SK-N-SH treated with all-trans-retinoic acid at 6 μM for 48 hours (cell line): ENCODE results near the gene PPP2R3C.

Experiments used
- ARNTL ChIP-seq: fragments of 450-650 bp; formaldehyde crosslinking; IDR thresholded peaks from 2 replicates; pipeline ENCODE4 v1.5.0; 2020; ENCODE audit warnings: low read depth, mild to moderate bottlenecking, moderate library complexity, borderline replicate concordance
- BACH2 ChIP-seq: fragments of 250-450 bp; sonication (Bioruptor Pico); IDR thresholded peaks from 2 replicates; pipeline ENCODE4 v1.9.0; 2021; ENCODE audit warnings: mild to moderate bottlenecking, borderline replicate concordance
- PPARA ChIP-seq: fragments of 250-450 bp; sonication (Bioruptor Pico); IDR thresholded peaks from 2 replicates; pipeline ENCODE4 v1.5.0; 2020; ENCODE audit warnings: mild to moderate bottlenecking, borderline replicate concordance
- RARB ChIP-seq: fragments of 250-450 bp; sonication (Bioruptor Pico); IDR thresholded peaks from 2 replicates; pipeline ENCODE4 v1.8.0; 2021; ENCODE audit warnings: mild to moderate bottlenecking, moderate library complexity
- SNAI2 ChIP-seq: fragments of 250-450 bp; sonication (Bioruptor Pico); IDR thresholded peaks from 2 replicates; pipeline ENCODE4 v1.5.0; 2020; ENCODE audit warnings: mild to moderate bottlenecking, moderate library complexity
- TCF4 ChIP-seq: fragments of 250-450 bp; sonication (Bioruptor Pico); IDR thresholded peaks from 2 replicates; pipeline ENCODE4 v1.8.0; 2021; ENCODE audit warnings: mild to moderate bottlenecking, moderate library complexity, borderline replicate concordance
- ZFP3 ChIP-seq: fragments of 250-450 bp; sonication (Bioruptor Pico); IDR thresholded peaks from 2 replicates; pipeline ENCODE4 v1.5.0; 2020; ENCODE audit warnings: mild to moderate bottlenecking, moderate library complexity
- ZFP30 ChIP-seq: fragments of 450-650 bp; formaldehyde crosslinking; IDR thresholded peaks from 2 replicates; pipeline ENCODE4 v1.5.0; 2022; ENCODE audit warnings: mild to moderate bottlenecking, moderate library complexity
- ZNF565 ChIP-seq: fragments of 450-650 bp; formaldehyde crosslinking; conservative IDR thresholded peaks from 2 replicates; pipeline ENCODE4 v1.5.0; 2020; ENCODE audit warnings: low read depth, mild to moderate bottlenecking, moderate library complexity
- ZNF8 ChIP-seq: fragments of 450-650 bp; formaldehyde crosslinking; IDR thresholded peaks from 2 replicates; pipeline ENCODE4 v1.5.0; 2020; ENCODE audit warnings: mild to moderate bottlenecking, moderate library complexity
- TF ChIP-seq, protein P1 (sequence below): fragments of 250-450 bp; sonication (Bioruptor Pico); IDR thresholded peaks from 2 replicates; pipeline ENCODE4 v1.5.1; 2020; ENCODE audit warnings: low read depth, mild to moderate bottlenecking, moderate library complexity
- TF ChIP-seq, protein P2 (sequence below): fragments of 250-450 bp; sonication (Bioruptor Pico); IDR thresholded peaks from 2 replicates; pipeline ENCODE4 v1.8.0; 2020; ENCODE audit warnings: mild to moderate bottlenecking, moderate library complexity, borderline replicate concordance
- TF ChIP-seq, protein P3 (sequence below): fragments of 250-450 bp; sonication (Bioruptor Pico); IDR thresholded peaks from 2 replicates; pipeline ENCODE4 v1.5.0; 2020; ENCODE audit warnings: mild to moderate bottlenecking, moderate library complexity
- TF ChIP-seq, protein P4 (sequence below): fragments of 250-450 bp; sonication (Bioruptor Pico); IDR thresholded peaks from 2 replicates; pipeline ENCODE4 v1.5.1; 2021; ENCODE audit warnings: mild to moderate bottlenecking, moderate library complexity

DNA sequence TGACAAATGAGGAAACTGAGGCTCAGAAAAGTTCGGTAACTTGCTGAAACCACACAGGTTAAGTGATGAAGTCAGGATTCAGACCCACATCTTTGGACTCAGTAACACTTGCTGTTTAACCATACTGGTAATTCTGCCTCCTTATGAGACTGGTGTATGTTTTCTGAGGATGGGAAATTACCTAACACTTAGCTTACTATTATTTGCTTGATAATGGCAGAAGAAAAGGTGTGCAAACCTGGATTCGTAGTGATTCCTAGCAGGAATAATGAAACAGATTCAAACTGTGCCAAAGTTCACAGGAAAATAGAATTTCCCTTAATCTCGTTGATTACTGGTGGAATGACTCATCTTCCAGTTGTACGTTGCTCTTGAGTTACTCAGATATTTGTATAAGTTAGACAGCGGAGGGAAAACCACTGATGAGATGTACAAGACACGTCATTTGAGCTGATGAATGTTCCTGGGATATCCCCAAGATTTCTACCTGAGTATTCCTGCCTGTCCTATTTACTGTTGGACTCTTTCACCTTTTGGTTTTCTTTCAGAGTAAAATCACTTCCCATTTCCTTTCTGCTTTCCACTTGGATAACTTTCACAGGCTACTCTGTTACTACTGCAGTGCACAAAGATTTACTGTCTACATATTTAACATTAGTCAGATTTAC, 38.1 kb upstream of the PPP2R3C start:
- TF ChIP-seq ARNTL (CRISPR knock-in tag) (no peak), SNAI2 (CRISPR knock-in tag) (no peak), TCF4 (CRISPR knock-in tag) (no peak), ZFP30 (CRISPR knock-in tag) (no peak), PPARA (no peak), BACH2 (no peak), ZNF8 (CRISPR knock-in tag) (no peak), ZFP3 (CRISPR knock-in tag) (no peak), ZNF565 (CRISPR knock-in tag) (no peak), RARB (CRISPR knock-in tag) (no peak)
- TF ChIP-seq, protein P1, sequence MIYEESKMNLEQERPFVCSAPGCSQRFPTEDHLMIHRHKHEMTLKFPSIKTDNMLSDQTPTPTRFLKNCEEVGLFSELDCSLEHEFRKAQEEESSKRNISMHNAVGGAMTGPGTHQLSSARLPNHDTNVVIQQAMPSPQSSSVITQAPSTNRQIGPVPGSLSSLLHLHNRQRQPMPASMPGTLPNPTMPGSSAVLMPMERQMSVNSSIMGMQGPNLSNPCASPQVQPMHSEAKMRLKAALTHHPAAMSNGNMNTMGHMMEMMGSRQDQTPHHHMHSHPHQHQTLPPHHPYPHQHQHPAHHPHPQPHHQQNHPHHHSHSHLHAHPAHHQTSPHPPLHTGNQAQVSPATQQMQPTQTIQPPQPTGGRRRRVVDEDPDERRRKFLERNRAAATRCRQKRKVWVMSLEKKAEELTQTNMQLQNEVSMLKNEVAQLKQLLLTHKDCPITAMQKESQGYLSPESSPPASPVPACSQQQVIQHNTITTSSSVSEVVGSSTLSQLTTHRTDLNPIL (CRISPR knock-in tag), result no peak
- TF ChIP-seq, protein P2, sequence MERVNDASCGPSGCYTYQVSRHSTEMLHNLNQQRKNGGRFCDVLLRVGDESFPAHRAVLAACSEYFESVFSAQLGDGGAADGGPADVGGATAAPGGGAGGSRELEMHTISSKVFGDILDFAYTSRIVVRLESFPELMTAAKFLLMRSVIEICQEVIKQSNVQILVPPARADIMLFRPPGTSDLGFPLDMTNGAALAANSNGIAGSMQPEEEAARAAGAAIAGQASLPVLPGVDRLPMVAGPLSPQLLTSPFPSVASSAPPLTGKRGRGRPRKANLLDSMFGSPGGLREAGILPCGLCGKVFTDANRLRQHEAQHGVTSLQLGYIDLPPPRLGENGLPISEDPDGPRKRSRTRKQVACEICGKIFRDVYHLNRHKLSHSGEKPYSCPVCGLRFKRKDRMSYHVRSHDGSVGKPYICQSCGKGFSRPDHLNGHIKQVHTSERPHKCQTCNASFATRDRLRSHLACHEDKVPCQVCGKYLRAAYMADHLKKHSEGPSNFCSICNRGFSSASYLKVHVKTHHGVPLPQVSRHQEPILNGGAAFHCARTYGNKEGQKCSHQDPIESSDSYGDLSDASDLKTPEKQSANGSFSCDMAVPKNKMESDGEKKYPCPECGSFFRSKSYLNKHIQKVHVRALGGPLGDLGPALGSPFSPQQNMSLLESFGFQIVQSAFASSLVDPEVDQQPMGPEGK, result no peak
- TF ChIP-seq, protein P3, sequence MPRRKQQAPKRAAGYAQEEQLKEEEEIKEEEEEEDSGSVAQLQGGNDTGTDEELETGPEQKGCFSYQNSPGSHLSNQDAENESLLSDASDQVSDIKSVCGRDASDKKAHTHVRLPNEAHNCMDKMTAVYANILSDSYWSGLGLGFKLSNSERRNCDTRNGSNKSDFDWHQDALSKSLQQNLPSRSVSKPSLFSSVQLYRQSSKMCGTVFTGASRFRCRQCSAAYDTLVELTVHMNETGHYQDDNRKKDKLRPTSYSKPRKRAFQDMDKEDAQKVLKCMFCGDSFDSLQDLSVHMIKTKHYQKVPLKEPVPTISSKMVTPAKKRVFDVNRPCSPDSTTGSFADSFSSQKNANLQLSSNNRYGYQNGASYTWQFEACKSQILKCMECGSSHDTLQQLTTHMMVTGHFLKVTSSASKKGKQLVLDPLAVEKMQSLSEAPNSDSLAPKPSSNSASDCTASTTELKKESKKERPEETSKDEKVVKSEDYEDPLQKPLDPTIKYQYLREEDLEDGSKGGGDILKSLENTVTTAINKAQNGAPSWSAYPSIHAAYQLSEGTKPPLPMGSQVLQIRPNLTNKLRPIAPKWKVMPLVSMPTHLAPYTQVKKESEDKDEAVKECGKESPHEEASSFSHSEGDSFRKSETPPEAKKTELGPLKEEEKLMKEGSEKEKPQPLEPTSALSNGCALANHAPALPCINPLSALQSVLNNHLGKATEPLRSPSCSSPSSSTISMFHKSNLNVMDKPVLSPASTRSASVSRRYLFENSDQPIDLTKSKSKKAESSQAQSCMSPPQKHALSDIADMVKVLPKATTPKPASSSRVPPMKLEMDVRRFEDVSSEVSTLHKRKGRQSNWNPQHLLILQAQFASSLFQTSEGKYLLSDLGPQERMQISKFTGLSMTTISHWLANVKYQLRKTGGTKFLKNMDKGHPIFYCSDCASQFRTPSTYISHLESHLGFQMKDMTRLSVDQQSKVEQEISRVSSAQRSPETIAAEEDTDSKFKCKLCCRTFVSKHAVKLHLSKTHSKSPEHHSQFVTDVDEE, result no peak
- TF ChIP-seq, protein P4, sequence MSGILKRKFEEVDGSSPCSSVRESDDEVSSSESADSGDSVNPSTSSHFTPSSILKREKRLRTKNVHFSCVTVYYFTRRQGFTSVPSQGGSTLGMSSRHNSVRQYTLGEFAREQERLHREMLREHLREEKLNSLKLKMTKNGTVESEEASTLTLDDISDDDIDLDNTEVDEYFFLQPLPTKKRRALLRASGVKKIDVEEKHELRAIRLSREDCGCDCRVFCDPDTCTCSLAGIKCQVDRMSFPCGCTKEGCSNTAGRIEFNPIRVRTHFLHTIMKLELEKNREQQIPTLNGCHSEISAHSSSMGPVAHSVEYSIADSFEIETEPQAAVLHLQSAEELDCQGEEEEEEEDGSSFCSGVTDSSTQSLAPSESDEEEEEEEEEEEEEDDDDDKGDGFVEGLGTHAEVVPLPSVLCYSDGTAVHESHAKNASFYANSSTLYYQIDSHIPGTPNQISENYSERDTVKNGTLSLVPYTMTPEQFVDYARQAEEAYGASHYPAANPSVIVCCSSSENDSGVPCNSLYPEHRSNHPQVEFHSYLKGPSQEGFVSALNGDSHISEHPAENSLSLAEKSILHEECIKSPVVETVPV (CRISPR knock-in tag), result no peak
